CD4-positive, alpha-beta T cell treated with Interleukin-15 for 4 hours (primary cell): ENCODE measurements around the gene HOXD3.

Source experiments
- DNase-seq: peaks from one replicate; pipeline ENCODE4 v3.0.0-alpha.2; 2020; ENCODE audit warnings: low spot score

The HOXD3 gene

GRCh38 chr2:176162911-176163671, 6.0 kb downstream of the HOXD3 start:
- no peak for DNase-seq

GRCh38 chr2:176163672-176164056, 6.6 kb downstream of the HOXD3 start:
- DNase-seq, result no peak

- DNase-seq, result no peak
Observed at GRCh38 chr2:176164201-176164600, 7.1 kb downstream of the HOXD3 start.

GRCh38 chr2:176164611-176165369, 7.7 kb downstream of the HOXD3 start:
- DNase-seq, result no peak

- no peak for DNase-seq
Observed at GRCh38 chr2:176165370-176166050, 8.4 kb downstream of the HOXD3 start.

- no peak for DNase-seq
Observed at GRCh38 chr2:176166272-176166671, 9.2 kb downstream of the HOXD3 start.

- DNase-seq, result no peak
Observed at GRCh38 chr2:176167398-176167797, 10.3 kb downstream of the HOXD3 start.

GRCh38 chr2:176169181-176169580, 12.1 kb downstream of the HOXD3 start:
- no peak for DNase-seq

GRCh38 chr2:176169711-176170110, 12.6 kb downstream of the HOXD3 start:
- DNase-seq, result no peak

GRCh38 chr2:176170602-176171305, 13.6 kb downstream of the HOXD3 start:
- DNase-seq, result no peak

GRCh38 chr2:176171351-176172006, 14.4 kb downstream of the HOXD3 start:
- DNase-seq, result no peak

- DNase-seq, result no peak
Observed at GRCh38 chr2:176172007-176172894, 15.1 kb downstream of the HOXD3 start.

- DNase-seq, result no peak
Observed at GRCh38 chr2:176172895-176173566, 15.9 kb downstream of the HOXD3 start.

GRCh38 chr2:176173567-176174381, 16.7 kb downstream of the HOXD3 start:
- no peak for DNase-seq

- no peak for DNase-seq
Observed at GRCh38 chr2:176174382-176174823, 17.3 kb downstream of the HOXD3 start.

GRCh38 chr2:176174824-176175708, 18.0 kb downstream of the HOXD3 start:
- no peak for DNase-seq

- no peak for DNase-seq
Observed at GRCh38 chr2:176175709-176176607, 18.9 kb downstream of the HOXD3 start.
